HG03565 (cell line): ENCODE measurements around the gene CHD9NB.
"Not testable (repeated sequence)": the region's sequence is repeated elsewhere in the genome, so short reads cannot be mapped to it uniquely, and the experiment has no call there.

Experiments used
- ATAC-seq: cut with Tn5 transposase; IDR thresholded peaks from one replicate; pipeline ENCODE4 v1.9.1; 2021; ENCODE audit warnings: mild to moderate bottlenecking, moderate library complexity; ENCODE audit not compliant: unreplicated experiment

Gene CHD9NB

DNA sequence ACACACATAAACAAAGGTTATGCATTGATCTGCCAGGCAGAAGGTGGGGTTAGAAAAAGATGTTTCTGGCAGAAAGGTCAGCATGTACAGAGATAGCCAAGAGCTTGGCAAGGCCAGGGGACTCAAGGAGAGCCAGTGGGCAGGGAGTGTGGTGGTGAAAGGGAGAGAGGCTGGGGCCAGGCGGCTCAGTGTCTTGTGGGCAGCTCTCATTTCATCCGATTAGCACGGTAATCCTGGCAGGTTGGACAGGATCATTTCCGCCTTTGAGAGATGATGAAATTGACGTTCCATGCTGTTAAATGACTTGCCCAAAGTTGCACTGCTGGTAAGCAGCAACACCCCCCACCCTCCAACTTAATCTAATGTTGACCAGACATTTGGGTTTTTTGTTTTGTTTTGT is 5.7 kb upstream of the CHD9NB start:
- ATAC-seq = no peak

- no peak for ATAC-seq
These were observed 5.0 kb upstream of the CHD9NB start for GRCh38 chr16:53057658-53058057.

DNA sequence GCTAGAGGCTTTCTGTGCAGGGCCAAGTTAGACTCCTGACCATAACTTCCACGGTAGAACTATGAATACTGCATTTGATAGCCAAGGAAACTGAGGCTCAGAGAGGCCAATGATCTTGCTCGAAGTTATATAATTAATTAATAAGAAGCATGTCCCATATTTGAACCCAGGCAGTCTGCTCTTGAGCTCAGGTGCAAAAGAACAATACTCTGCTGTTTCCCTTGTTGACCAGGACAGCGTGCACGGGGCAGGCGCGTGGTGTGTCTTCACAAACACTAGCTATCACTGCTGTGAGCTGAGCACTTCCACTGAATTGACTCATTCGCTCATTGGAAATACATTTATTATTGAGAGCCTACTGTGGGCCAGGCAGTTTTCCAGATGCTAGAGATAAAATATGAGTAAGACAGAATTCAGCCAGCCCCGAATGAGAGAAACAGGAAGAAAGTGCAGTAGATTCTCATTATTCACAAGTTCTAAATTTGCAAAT is 3.7 kb upstream of the CHD9NB start:
- no peak for ATAC-seq

- no peak for ATAC-seq
These were observed 3.1 kb upstream of the CHD9NB start for GRCh38 chr16:53055541-53056391.

DNA sequence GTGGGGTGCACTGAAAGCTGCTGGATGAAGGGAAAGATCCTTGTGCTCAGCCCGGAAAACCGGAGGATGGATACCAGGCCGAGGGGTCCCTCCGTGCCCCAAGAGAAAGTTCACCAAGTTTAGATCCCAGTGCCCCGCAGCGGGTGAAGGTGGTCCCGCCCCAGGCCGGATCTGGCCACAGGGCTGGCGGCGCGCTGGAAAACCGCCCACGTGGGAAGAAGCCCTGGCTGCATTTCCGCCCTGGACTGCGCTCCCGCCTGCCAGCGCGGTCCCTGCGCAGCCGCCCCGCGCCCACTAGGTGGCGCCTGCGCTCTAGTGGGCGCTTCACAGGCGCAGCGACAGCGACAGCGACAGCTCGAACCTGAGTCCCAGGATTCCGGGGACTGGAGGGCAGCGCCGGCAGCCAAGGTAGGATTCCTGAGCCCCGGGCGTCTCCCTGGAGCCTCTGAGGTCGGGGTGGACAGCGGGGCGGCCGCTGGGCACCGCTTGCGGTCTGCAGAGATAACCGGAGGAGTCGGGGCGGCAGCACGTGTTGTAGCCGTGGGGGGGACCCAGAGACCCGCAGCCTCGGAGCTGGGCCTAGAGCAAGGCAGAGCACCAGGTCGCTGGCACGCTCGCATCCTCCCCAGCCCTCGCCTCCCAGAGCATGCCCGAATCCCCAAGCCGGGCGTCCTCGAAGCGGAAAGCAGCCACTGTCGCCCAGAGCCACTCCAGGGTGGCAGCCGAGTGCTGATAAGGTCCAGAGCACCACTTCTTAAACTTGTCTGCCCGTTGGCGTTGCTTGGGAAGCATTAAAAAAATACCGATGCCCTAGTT is 2.2 kb upstream of the CHD9NB start, which contains the start of gene CHD9:
CHD9 (plus strand) TSS at position 322 of the 816 bp plus-strand sequence. CDS start 101,099 bp downstream, outside the sequence.
- peak; percentile 75 for ATAC-seq

DNA sequence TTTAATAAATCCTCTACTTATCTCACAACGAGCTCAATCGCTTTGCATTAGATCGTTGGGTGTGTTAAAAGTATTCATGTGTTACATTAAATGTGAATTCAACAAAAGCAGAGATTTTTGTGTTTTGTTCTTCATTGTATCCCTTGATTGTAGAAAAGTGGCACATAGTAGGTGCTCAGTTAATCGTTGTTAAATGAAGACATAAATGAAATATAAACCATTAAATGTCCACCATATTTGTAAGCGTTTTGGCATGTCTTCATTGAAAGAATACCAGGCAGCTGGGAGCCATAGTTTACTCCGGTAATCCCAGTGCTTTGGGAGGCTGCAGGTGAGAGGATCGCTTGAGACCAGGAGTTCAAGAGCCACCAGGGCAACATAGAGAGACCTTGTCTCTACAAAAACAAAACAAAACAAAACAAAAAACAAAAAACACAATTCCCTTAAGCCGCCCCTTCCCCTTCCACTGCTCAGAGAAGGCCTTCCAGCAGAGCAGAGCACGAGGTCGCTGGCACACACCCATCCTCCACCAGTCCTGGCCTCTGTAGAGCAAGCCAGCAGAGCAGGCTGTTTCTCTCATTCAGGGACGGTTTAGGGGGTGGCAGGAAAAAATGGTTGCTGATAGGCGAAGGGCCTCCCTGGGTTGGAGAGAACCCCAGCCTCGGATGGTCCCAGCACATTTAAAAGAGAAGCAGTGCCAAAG is 1.4 kb upstream of the CHD9NB start:
- ATAC-seq = peak; percentile 14

- not testable (repeated sequence) for ATAC-seq
These were observed 1.4 kb downstream of the CHD9NB start for GRCh38 chr16:53051255-53051654.

- ATAC-seq = no peak
These were observed 4.4 kb downstream of the CHD9NB start for GRCh38 chr16:53048139-53048915.

DNA sequence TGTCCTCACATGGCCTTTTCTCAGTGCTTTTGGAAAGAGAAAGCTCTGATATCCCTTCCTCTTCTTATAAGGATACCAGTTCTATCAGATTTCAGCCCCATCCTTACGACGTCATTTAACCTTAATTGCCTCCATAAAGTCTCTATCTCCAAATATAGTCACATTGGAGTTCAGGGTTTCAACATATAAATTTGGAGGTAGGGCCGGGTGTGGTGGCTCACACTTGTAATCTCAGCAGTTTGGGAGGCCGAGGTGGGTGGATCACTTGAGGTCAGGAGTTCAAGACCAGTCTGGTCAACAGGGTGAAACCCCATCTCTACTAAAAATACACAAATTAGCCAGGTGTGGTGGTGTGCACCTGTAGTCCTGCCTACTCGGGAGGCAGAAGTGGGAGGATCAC is 5.2 kb downstream of the CHD9NB start:
- ATAC-seq = not testable (repeated sequence)

GRCh38 chr16:53045341-53046220 is 7.1 kb downstream of the CHD9NB start:
- no peak for ATAC-seq

DNA sequence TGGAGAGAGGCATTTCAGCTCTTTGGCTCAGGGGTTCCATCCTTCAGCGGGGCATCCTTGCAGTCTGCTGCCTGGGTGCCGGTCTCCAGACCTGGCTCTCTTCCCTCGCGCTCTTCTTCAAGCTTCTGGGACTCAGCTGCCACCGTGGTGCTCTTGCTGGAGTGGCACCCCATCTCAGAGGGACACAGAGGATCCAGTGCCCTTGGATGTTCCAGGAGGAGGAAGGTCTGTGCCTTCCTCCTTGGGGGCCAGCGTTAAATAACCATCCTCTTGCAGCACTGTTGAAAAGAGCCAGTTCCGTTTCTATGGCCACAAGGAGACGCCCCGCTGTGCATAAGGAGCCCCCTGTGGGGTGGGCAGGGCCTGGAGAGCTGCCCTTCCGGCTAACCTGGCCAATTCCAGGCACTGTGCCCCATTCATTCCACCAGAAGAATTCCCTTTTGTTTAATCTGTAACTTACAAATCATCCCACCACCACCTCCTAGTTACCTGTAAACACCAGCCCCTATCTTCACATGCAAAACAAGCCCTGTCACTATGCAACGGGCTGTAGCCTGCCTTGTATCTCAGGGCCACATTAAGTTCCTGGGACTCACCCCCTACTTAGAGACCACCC is 8.6 kb downstream of the CHD9NB start:
- ATAC-seq = no peak

DNA sequence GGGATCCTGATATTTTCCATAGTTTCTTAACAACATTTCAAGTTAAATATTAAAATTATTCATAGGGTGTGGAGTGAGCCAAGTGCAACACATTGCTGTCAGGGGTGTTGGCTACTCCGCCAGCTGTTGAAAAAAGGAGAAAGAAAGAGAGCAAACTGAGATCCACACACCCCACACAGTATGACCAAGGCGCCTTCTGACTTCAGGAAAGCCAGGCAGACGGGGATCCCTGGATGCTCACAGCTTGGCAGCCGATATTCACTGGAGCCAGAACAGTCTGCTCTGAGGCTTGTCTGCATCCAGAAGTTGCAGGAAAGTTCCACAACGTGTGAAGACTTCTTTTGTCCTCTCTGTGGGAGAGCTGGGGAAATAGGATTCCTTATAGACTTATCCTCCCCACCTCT is 9.3 kb downstream of the CHD9NB start:
- ATAC-seq = no peak

- ATAC-seq = no peak
These were observed 10.4 kb downstream of the CHD9NB start for GRCh38 chr16:53042235-53042701.

DNA sequence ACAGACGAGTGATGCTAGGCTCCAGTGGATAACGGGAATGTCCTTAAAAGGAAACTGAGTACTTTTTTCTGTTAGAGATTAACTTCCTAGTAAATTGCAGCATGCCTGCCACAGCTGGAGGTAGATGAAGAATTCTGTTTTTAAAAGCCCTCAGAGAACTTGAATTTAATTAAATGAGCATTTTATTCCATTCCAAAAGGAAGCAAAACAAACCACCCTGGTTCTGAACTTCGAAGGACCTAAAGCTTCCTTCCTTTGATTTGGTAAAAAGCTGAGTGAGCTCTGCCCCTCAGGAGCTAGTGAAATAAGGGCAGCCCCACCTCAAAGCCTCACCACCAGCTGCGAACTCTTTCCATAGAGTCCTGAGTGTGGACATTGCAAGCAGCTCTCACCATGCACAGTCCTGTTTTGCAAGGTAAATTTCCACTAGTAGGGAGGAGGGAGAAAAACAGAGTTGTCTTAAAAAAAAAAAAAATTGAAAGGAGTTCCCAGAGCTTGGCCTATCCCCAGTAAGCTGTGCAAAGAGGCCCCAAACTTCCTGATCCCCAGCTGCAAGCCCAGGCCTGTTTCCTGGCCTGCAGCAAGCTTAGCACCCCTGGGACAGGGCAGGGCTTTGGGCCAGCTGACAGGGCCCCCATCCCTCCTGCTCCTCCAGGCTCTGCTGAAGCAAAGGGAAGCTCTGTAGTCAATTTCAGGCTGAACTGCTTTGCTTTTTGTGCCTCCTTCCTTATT is 11.2 kb downstream of the CHD9NB start:
- no peak for ATAC-seq

GRCh38 chr16:53040788-53041187 is 11.9 kb downstream of the CHD9NB start:
- no peak for ATAC-seq

DNA sequence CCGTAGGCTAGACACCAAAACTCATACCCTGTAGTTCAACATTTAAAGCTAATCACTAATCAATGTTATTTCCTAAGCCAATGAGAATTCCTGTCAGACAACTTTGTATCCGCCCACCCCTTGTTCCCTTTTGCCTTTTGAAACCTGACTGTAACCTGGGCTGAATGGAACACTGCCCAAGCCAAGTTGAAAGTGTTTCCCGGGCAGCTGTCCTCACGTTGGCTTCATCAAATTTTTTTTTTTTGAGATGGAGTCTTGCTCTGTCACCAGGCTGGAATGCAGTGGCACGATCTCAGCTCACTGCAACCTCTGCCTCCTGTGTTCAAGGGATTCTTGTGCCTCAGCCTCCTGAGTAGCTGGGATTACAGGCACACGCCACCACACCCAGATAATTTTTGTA is 16.0 kb downstream of the CHD9NB start:
- not testable (repeated sequence) for ATAC-seq

GRCh38 chr16:53036066-53036465 is 16.6 kb downstream of the CHD9NB start:
- no peak for ATAC-seq
